ENCODE measurements around the gene DCP2.
A peak's percentile ranks its signal among the peaks of the same experiment; 100 is the strongest.

Gene DCP2

DNA sequence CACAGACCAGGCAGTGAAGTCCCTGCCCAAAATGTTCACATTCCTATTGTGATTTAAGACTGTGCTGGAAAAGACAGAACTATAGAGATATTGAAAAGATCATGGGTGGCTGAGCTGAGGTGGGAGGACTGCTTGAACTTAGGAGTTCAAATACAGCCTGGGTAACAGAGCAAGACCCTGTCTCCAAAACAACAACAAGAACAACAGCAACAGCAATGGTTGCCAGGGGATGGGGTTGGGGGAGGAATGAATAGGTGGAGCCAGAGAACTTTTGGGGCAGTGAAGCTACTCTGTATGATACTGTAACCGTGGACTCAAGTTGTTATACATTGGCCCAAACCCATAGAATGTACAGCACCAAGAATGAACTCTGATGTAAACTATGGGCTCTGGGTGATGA, 88.2 kb downstream of the DCP2 start:
- no peak for DNase-seq
- H3K4me1 Mint-ChIP-seq = peaks cover 66% of the 10 kb centered on the region
- H3K27me3 Mint-ChIP-seq (ENCODE audit: low read depth, poor library complexity) = no peaks in the 10 kb centered on the region
- H3K4me3 Mint-ChIP-seq = no peak overlapping the region
- peaks cover 34% of the 10 kb centered on the region for H3K36me3 Mint-ChIP-seq (ENCODE audit: low read depth)
- TF ChIP-seq, protein P1, sequence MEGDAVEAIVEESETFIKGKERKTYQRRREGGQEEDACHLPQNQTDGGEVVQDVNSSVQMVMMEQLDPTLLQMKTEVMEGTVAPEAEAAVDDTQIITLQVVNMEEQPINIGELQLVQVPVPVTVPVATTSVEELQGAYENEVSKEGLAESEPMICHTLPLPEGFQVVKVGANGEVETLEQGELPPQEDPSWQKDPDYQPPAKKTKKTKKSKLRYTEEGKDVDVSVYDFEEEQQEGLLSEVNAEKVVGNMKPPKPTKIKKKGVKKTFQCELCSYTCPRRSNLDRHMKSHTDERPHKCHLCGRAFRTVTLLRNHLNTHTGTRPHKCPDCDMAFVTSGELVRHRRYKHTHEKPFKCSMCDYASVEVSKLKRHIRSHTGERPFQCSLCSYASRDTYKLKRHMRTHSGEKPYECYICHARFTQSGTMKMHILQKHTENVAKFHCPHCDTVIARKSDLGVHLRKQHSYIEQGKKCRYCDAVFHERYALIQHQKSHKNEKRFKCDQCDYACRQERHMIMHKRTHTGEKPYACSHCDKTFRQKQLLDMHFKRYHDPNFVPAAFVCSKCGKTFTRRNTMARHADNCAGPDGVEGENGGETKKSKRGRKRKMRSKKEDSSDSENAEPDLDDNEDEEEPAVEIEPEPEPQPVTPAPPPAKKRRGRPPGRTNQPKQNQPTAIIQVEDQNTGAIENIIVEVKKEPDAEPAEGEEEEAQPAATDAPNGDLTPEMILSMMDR (IDR thresholded peaks at IDR 0.05) = no peak
- H3K9me3 Mint-ChIP-seq = no peaks in the 10 kb centered on the region
- peak overlapping the region; percentile 89 for H3K27ac Mint-ChIP-seq

DNA sequence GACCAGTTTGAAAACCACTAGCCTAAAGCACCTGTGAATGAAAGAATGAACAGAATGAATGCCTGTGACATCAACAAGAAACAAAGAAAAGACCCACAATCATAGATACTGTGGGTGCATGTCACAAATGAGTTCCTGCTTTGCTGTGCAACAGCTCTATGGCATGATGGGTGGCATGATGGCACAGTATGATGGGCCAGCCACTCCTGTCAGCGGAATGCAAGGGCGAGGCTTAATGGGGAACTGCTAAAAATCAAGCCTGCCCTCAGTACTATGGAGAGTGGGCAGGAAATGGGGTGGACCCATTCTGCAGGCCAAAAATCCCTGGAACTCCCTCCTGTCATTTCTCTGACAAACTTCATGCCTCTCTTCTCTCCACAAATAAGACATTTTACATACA, 89.0 kb downstream of the DCP2 start:
- Mint-ChIP-seq H3K36me3 (ENCODE audit: low read depth) (peaks cover 36% of the 10 kb centered on the region), H3K27ac (no peak overlapping the region), H3K27me3 (ENCODE audit: low read depth, poor library complexity) (no peaks in the 10 kb centered on the region), H3K4me3 (no peak overlapping the region), H3K9me3 (no peaks in the 10 kb centered on the region), H3K4me1 (peaks cover 58% of the 10 kb centered on the region)
- TF ChIP-seq, protein P1 (IDR thresholded peaks at IDR 0.05) = no peak
- no peak for DNase-seq

DNA sequence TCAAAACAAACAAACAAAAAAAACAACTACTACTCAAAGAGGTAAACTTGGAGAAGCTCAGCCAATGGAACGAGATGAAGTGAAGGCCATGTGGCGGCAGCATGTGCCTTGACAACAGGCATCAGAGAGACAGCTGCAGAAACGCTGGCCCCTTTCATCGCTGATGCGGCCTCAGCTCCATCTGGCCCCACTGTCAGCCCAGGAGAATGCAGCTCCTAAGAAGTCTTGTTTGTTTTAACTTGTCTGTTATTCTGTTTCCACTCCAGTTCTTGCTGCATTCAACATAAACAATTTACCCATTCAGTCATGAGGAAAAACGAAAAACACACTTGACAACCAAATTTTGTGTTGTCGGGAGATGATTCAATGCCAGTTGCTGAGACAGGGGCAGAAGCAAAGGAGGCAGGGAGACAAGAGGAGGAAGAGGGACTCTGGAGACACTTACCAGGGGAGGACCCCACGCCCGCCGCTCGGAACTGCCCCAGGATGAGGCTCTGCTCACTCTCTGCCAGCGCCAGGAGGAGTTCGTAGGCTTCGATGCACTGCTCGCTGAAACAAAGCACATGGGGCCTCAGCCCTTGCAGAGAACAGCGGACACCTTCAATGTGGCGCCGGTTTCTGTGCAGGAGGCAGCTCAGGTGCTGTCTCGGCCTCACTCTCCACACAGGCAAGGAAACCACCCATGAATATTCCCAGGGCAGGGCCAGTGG, 91.2 kb downstream of the DCP2 start:
- Mint-ChIP-seq H3K36me3 (ENCODE audit: low read depth) (peaks cover 49% of the 10 kb centered on the region), H3K27me3 (ENCODE audit: low read depth, poor library complexity) (no peaks in the 10 kb centered on the region), H3K27ac (no peak overlapping the region), H3K4me1 (peaks cover 39% of the 10 kb centered on the region), H3K9me3 (no peaks in the 10 kb centered on the region), H3K4me3 (no peak overlapping the region)
- TF ChIP-seq, protein P1 (IDR thresholded peaks at IDR 0.05) = no peak
- DNase-seq = no peak

DNA sequence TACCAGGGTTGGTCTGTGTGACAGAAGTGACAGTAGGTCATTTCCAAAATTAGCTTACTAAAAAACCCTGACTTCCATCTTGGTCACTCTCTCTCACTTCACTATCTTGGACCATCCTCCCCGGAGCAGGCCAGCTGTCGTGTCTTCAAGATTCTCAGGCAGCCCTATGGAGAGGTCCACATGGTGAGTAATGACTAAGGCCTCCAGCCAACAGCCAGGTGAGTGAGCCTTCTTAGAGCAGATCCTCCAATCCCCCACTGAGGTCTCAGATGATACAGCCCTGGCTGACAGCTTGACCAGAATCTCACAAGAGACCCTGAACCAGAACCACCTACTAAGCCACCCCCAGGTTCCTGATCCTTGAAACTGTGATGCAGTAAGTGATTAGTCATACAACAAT, 92.0 kb downstream of the DCP2 start:
- Mint-ChIP-seq H3K4me3 (no peak overlapping the region), H3K27ac (no peak overlapping the region), H3K4me1 (peaks cover 41% of the 10 kb centered on the region), H3K27me3 (ENCODE audit: low read depth, poor library complexity) (no peaks in the 10 kb centered on the region), H3K36me3 (ENCODE audit: low read depth) (peaks cover 49% of the 10 kb centered on the region), H3K9me3 (no peaks in the 10 kb centered on the region)
- no peak for DNase-seq
- TF ChIP-seq, protein P1 (IDR thresholded peaks at IDR 0.05) = no peak

Data from nephron progenitor cell (in vitro differentiated cells).